KMS-11 (cell line): ENCODE results near the gene RPL37.

Experiments used
- H2AFZ ChIP-seq: fragments of 200-600 bp; sonication (generic); 2 replicates; pipeline ENCODE4 v1.6.1; 2016; ENCODE audit warnings: antibody characterized with exemption, mixed run types, low read depth
- H3K27ac ChIP-seq: fragments of 200-600 bp; sonication (generic); 2 replicates; pipeline ENCODE4 v1.6.1; 2016; ENCODE audit warnings: mild to moderate bottlenecking, mixed run types
- H3K27me3 ChIP-seq: fragments of 200-600 bp; sonication (generic); 2 replicates; pipeline ENCODE4 v1.6.1; 2017; ENCODE audit warnings: mild to moderate bottlenecking, low read depth, mixed run types, moderate library complexity; ENCODE audit not compliant: insufficient read depth
- H3K36me3 ChIP-seq: fragments of 200-600 bp; sonication (generic); 2 replicates; pipeline ENCODE4 v1.6.1; 2017; ENCODE audit warnings: mild to moderate bottlenecking, mixed run types; ENCODE audit not compliant: insufficient read depth
- H3K4me1 ChIP-seq: fragments of 200-600 bp; sonication (generic); 2 replicates; pipeline ENCODE4 v1.6.1; 2016; ENCODE audit warnings: mild to moderate bottlenecking, low read depth, mixed run types; ENCODE audit not compliant: poor library complexity, severe bottlenecking
- H3K4me2 ChIP-seq: fragments of 200-600 bp; sonication (generic); 2 replicates; pipeline ENCODE4 v1.7.0; 2016; ENCODE audit warnings: mild to moderate bottlenecking, mixed run types
- H3K4me3 ChIP-seq: fragments of 200-600 bp; sonication (generic); IDR thresholded peaks from 2 replicates; pipeline ENCODE4 v1.6.1; 2017; ENCODE audit warnings: low read depth, low read length, mixed read lengths; ENCODE audit not compliant: insufficient read depth
- H3K79me2 ChIP-seq: fragments of 200-600 bp; sonication (generic); 2 replicates; pipeline ENCODE4 v1.6.1; 2016; ENCODE audit warnings: low read depth, mixed run types; ENCODE audit not compliant: insufficient read depth
- H3K9ac ChIP-seq: fragments of 200-600 bp; sonication (generic); 2 replicates; pipeline ENCODE4 v1.6.1; 2016; ENCODE audit warnings: mild to moderate bottlenecking, mixed run types
- H4K20me1 ChIP-seq: fragments of 200-600 bp; sonication (generic); 2 replicates; pipeline ENCODE4 v1.6.1; 2016; ENCODE audit warnings: mild to moderate bottlenecking, mixed run types; ENCODE audit not compliant: insufficient read depth
- TF ChIP-seq, protein P1 (sequence below): fragments of 200-600 bp; sonication (generic); conservative IDR thresholded peaks from 2 replicates; pipeline ENCODE4 v1.6.1; 2017; ENCODE audit warnings: low read depth, mild to moderate bottlenecking, antibody characterized with exemption, low read length, moderate library complexity, mixed read lengths

The RPL37 gene

GRCh38 chr5:40775846-40776657 lies 59.0 kb downstream of the RPL37 start:
- peaks cover 22% of the 10 kb centered on the region for H3K79me2 ChIP-seq
- H3K4me3 ChIP-seq: no peak overlapping the region
- no peak overlapping the region for H3K27ac ChIP-seq
- H3K27me3 ChIP-seq: no peaks in the 10 kb centered on the region
- no peaks in the 10 kb centered on the region for H3K36me3 ChIP-seq
- H4K20me1 ChIP-seq: no peaks in the 10 kb centered on the region
- TF ChIP-seq, protein P1, sequence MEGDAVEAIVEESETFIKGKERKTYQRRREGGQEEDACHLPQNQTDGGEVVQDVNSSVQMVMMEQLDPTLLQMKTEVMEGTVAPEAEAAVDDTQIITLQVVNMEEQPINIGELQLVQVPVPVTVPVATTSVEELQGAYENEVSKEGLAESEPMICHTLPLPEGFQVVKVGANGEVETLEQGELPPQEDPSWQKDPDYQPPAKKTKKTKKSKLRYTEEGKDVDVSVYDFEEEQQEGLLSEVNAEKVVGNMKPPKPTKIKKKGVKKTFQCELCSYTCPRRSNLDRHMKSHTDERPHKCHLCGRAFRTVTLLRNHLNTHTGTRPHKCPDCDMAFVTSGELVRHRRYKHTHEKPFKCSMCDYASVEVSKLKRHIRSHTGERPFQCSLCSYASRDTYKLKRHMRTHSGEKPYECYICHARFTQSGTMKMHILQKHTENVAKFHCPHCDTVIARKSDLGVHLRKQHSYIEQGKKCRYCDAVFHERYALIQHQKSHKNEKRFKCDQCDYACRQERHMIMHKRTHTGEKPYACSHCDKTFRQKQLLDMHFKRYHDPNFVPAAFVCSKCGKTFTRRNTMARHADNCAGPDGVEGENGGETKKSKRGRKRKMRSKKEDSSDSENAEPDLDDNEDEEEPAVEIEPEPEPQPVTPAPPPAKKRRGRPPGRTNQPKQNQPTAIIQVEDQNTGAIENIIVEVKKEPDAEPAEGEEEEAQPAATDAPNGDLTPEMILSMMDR: no peak
- H3K9ac ChIP-seq: no peak overlapping the region
- no peak overlapping the region for H2AFZ ChIP-seq
- no peak overlapping the region for H3K4me2 ChIP-seq
- H3K4me1 ChIP-seq: peaks cover 15% of the 10 kb centered on the region
